Neuron (in vitro differentiated cells): ENCODE results near the gene ZNF423.

Source experiments
- H2AFZ ChIP-seq: one replicate; pipeline ENCODE4 v1.6.1; 2013; ENCODE audit warnings: low read depth, mild to moderate bottlenecking, inconsistent platforms, low read length, moderate library complexity
- H3K27me3 ChIP-seq: one replicate; pipeline ENCODE4 v1.6.1; 2013; ENCODE audit warnings: low read length; ENCODE audit not compliant: insufficient read depth
- H3K36me3 ChIP-seq: one replicate; pipeline ENCODE4 v1.6.1; 2013; ENCODE audit warnings: low read length; ENCODE audit not compliant: insufficient read depth
- H3K4me1 ChIP-seq: one replicate; pipeline ENCODE4 v1.6.1; 2013; ENCODE audit warnings: low read length; ENCODE audit not compliant: insufficient read depth
- H3K4me3 ChIP-seq: 2 replicates; pipeline ENCODE4 v1.5.1; 2013; ENCODE audit warnings: mild to moderate bottlenecking, low read length, moderate library complexity
- H3K9me3 ChIP-seq: one replicate; pipeline ENCODE4 v1.6.1; 2013; ENCODE audit warnings: low read length

Gene ZNF423

GRCh38 chr16:49850558-49851467 lies 5.1 kb downstream of the ZNF423 start:
- peak overlapping the region; percentile 92 for H3K4me3 ChIP-seq
- peaks cover 5% of the 10 kb centered on the region for H3K36me3 ChIP-seq
- no peaks in the 10 kb centered on the region for H3K9me3 ChIP-seq
- peaks cover 64% of the 10 kb centered on the region for H3K4me1 ChIP-seq
- H3K27me3 ChIP-seq, result no peaks in the 10 kb centered on the region
- H2AFZ ChIP-seq, result no peak overlapping the region

DNA sequence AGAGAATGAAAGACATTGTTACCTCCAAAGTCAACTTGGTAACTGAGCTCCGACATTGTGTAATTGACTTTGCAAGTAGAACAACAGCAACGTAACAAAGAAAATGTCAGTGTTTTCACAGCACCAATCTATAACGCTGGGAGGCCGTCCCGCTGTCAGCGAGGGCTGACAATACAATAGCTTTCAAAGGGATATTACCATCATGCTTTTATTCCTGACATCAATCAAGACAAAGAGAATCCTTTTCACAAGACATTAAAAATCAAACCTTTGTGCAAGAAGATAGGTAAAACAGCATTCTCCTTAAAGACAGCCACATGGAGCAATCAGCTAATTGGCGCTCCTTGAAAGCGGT lies 6.2 kb downstream of the ZNF423 start:
- H3K4me1 ChIP-seq, result peaks cover 64% of the 10 kb centered on the region
- H3K36me3 ChIP-seq, result peaks cover 5% of the 10 kb centered on the region
- H2AFZ ChIP-seq, result no peak overlapping the region
- H3K4me3 ChIP-seq, result no peak overlapping the region
- no peaks in the 10 kb centered on the region for H3K27me3 ChIP-seq
- H3K9me3 ChIP-seq, result no peaks in the 10 kb centered on the region

DNA sequence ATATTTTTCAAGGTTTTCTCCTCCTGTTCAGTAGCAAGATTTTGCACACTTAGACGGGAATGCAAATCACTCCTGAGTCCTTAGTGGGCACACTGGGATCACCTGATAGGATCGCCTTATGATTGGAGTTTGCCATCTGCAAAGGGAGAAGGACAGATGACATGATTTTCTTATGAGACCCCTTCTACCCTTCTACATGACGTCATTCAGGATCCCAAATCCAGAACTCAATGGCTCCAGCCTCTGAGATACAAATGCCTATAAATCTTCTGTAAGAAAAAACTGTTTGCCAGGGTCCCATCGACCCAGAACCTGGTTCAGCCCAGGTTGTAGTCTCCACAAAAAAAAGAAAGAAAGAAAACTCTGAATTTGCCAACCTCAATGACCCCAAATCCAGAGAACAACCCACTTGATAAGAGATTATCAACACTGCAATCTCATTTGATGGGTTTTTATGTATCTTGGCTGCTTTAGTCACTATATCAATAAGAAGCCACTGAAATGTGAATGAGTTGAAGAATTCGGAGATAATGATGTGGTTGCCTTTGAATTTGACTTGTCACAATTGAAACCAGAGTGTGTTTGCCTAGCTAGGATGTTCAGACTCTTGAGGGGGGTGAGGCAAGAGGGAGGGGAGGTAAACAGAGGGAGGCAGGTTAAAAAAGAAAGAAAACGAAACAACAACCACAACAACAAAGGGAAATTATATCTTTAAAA lies 6.7 kb downstream of the ZNF423 start:
- Histone ChIP-seq H3K4me3 (no peak overlapping the region), H3K36me3 (peaks cover 5% of the 10 kb centered on the region), H3K4me1 (peaks cover 62% of the 10 kb centered on the region), H3K27me3 (no peaks in the 10 kb centered on the region), H3K9me3 (no peaks in the 10 kb centered on the region), H2AFZ (no peak overlapping the region)

DNA sequence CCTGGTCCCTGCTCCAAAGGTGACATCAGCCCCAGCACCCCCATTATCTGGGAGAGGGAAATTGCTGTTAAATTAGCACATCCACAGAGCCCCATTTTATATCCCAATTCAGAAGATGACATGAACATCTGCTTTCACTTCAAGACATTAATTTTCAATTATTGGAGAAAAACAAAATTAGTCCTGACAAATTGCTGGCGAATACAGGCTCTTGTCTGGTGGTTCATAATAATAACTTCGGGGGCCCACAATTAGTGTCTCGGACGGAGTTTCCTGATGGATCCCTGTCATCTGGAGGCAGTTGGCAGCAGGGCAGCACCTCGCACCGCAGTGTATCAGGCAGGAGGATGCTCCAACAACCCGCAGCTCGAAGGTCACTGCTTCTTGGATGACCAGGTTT lies 7.4 kb downstream of the ZNF423 start:
- Histone ChIP-seq H3K27me3 (no peaks in the 10 kb centered on the region), H3K36me3 (peaks cover 5% of the 10 kb centered on the region), H3K9me3 (no peaks in the 10 kb centered on the region), H3K4me3 (no peak overlapping the region), H2AFZ (no peak overlapping the region), H3K4me1 (peaks cover 58% of the 10 kb centered on the region)

- H2AFZ ChIP-seq, result no peak overlapping the region
- H3K9me3 ChIP-seq, result no peaks in the 10 kb centered on the region
- peaks cover 5% of the 10 kb centered on the region for H3K36me3 ChIP-seq
- H3K27me3 ChIP-seq, result no peaks in the 10 kb centered on the region
- no peak overlapping the region for H3K4me3 ChIP-seq
- peaks cover 47% of the 10 kb centered on the region for H3K4me1 ChIP-seq
These were observed 9.1 kb downstream of the ZNF423 start for GRCh38 chr16:49846800-49847199.

GRCh38 chr16:49844359-49844758 lies 11.6 kb downstream of the ZNF423 start:
- H3K9me3 ChIP-seq, result no peaks in the 10 kb centered on the region
- no peak overlapping the region for H2AFZ ChIP-seq
- no peaks in the 10 kb centered on the region for H3K27me3 ChIP-seq
- H3K4me3 ChIP-seq, result no peak overlapping the region
- H3K4me1 ChIP-seq, result peaks cover 24% of the 10 kb centered on the region
- peaks cover 5% of the 10 kb centered on the region for H3K36me3 ChIP-seq

DNA sequence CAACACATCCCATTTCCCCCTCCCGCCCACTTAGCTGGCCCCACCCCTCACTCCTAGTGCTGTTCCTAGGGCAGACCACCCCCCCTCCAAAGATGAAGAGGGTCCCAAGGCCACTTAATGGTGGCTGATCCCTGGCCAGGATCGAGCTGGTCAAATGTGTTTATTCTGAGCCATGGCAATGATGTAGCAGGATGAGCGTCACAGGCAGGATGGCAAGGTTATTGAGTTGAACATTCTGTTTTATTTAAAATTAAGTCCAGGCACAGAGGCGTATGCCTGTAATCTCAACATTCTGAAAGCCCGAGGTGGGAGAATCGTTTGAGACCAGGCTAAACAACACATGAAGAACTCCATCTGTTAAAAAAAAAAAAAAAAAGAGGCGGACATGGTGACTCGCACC lies 12.2 kb downstream of the ZNF423 start:
- peaks cover 5% of the 10 kb centered on the region for H3K36me3 ChIP-seq
- H3K4me1 ChIP-seq, result peaks cover 18% of the 10 kb centered on the region
- no peaks in the 10 kb centered on the region for H3K9me3 ChIP-seq
- H3K4me3 ChIP-seq, result no peak overlapping the region
- H3K27me3 ChIP-seq, result no peaks in the 10 kb centered on the region
- no peak overlapping the region for H2AFZ ChIP-seq

DNA sequence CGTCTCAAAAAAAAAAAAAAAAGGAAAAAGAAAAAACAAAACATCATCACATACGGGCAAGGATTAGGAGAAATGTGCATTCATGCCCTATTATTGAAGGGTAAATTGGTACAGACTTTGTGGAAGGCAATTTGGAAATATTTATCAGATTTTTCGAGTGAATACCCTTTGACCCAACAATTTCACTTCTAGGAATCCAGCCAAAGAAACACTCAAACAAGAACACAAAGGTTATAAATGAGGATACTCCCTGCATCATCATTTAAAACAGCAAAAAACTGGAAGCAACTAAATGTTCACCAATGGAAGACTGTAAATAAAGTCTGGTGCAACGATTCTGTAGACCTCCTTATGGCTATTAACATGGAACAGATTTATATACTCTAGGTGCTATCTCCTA lies 12.9 kb downstream of the ZNF423 start:
- Histone ChIP-seq H2AFZ (no peak overlapping the region), H3K4me3 (no peak overlapping the region)

GRCh38 chr16:49839017-49839825 lies 16.7 kb downstream of the ZNF423 start:
- no peaks in the 10 kb centered on the region for H3K27me3 ChIP-seq
- H3K9me3 ChIP-seq, result no peaks in the 10 kb centered on the region
- H3K4me3 ChIP-seq, result no peak overlapping the region
- no peaks in the 10 kb centered on the region for H3K36me3 ChIP-seq
- peaks cover 41% of the 10 kb centered on the region for H3K4me1 ChIP-seq
- H2AFZ ChIP-seq, result no peak overlapping the region

More for the DNA sequence above, 12.9 kb downstream of the ZNF423 start:
- no peaks in the 10 kb centered on the region for H3K9me3 ChIP-seq
- no peaks in the 10 kb centered on the region for H3K27me3 ChIP-seq
- peaks cover 5% of the 10 kb centered on the region for H3K36me3 ChIP-seq
- peaks cover 11% of the 10 kb centered on the region for H3K4me1 ChIP-seq

DNA sequence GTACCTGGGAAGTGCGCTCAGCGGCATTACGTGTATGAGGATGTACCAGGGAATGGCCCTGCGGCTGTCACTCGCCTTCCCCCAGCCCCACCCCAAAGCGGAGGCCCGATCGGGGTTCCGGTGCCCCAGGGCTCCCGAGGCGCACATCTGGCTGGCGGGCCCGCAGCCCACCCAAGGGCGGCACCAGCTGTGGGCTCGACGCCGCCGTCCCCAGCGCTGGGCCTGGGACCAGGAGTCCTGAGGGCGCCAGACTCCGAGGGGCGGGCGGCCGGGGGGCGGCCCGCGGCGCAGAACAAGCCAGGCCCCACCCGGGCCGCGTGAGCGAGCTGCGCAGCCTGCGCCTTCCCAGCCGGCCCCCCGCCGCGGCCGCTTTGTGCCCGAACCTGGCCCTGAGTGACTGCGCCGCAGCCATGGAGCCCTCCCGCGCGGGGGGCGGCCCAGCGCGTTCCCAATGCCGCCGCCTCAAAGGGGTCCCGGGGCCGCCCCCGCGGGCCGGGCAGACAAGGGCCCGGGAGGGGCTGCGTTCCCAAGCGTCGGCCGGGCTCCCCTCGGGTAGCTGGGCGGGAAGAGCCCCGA lies 17.4 kb downstream of the ZNF423 start:
- Histone ChIP-seq H3K4me3 (no peak overlapping the region), H3K27me3 (no peaks in the 10 kb centered on the region), H3K9me3 (no peaks in the 10 kb centered on the region), H2AFZ (no peak overlapping the region), H3K36me3 (no peaks in the 10 kb centered on the region), H3K4me1 (peaks cover 44% of the 10 kb centered on the region)

DNA sequence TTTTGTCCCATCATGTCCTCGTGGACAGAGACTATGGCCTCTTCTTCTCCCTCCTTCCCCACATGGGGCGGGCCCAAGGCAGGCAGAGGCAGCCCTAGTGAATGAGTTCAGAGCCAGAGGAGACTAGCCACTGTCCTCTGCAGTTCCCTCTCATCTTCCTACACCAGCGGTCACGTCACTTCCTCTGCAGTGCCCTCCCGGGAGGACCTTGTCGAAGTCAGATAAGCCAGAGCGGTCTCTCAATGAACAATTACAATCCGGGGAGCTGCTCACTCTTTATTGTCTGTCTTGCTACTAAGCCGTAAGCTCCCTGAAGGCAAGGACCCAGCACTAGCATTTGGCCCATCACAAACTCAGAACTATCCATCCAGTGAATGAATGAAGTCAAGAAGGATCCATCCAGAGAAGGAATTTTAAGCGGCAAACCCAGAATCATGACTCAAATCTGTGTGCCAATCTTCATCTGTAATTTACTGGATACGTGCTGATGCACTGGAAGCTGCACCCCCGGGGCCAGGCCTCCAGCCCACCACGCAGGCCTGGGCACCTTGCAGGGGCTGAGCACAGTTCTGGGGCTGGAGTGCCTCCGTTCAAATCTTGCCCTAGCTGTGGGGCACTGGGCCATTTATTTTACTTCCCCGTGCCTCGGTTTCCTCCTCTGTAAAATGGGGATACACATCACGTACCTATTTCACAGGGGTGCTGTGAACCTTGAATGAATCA lies 18.1 kb downstream of the ZNF423 start:
- H2AFZ ChIP-seq, result no peak overlapping the region
- no peak overlapping the region for H3K4me3 ChIP-seq
- no peaks in the 10 kb centered on the region for H3K27me3 ChIP-seq
- H3K36me3 ChIP-seq, result no peaks in the 10 kb centered on the region
- no peaks in the 10 kb centered on the region for H3K9me3 ChIP-seq
- peaks cover 45% of the 10 kb centered on the region for H3K4me1 ChIP-seq

GRCh38 chr16:49836668-49837067 lies 19.2 kb downstream of the ZNF423 start:
- H3K9me3 ChIP-seq, result no peaks in the 10 kb centered on the region
- peaks cover 46% of the 10 kb centered on the region for H3K4me1 ChIP-seq
- H3K27me3 ChIP-seq, result no peaks in the 10 kb centered on the region
- no peak overlapping the region for H3K4me3 ChIP-seq
- H3K36me3 ChIP-seq, result no peaks in the 10 kb centered on the region
- no peak overlapping the region for H2AFZ ChIP-seq
